HG02981 (cell line): ENCODE data around the gene GNG10.

Experiments
- ATAC-seq: cut with Tn5 transposase; IDR thresholded peaks from one replicate; pipeline ENCODE4 v1.9.1; 2021; ENCODE audit warnings: mild to moderate bottlenecking, moderate library complexity; ENCODE audit not compliant: unreplicated experiment

GNG10 gene

GRCh38 chr9:111719541-111719940 lies 58.1 kb downstream of the GNG10 start:
- ATAC-seq, result no peak
